Stimulated activated effector memory CD8-positive, alpha-beta T cell treated with anti-CD3 and anti-CD28 coated beads, Interleukin-12 subunit alpha, Interleukin-12 subunit beta, amount 100 ng/mL, for 72 hours (primary cell): ENCODE data around the gene AKR1C8.
A peak's percentile ranks its signal among the peaks of the same experiment; 100 is the strongest.
"Not testable (repeated sequence)": the region's sequence is repeated elsewhere in the genome, so short reads cannot be mapped to it uniquely, and the experiment has no call there.

Experiments used
- ATAC-seq: fragments of 150-1000 bp; cut with Tn5 transposase; 2 replicates; pipeline ENCODE4 v1.10.0; 2021
- DNase-seq, 2 donors: peaks; one replicate each; pipeline ENCODE4 v3.0.0; 2021 to 2022; ENCODE audit warnings: low spot score in 2 of 2
- H3K27ac Mint-ChIP-seq: one replicate; pipeline ENCODE4 v1.8.0; 2022; ENCODE audit warnings: mild to moderate bottlenecking, mixed read lengths
- H3K36me3 Mint-ChIP-seq: one replicate; pipeline ENCODE4 v1.8.0; 2022; ENCODE audit warnings: mild to moderate bottlenecking, mixed read lengths
- H3K4me1 Mint-ChIP-seq: one replicate; pipeline ENCODE4 v1.8.0; 2022; ENCODE audit warnings: mixed read lengths
- H3K4me3 Mint-ChIP-seq: one replicate; pipeline ENCODE4 v1.8.0; 2022; ENCODE audit warnings: mild to moderate bottlenecking, mixed read lengths
- H3K9me3 Mint-ChIP-seq: one replicate; pipeline ENCODE4 v1.8.0; 2022; ENCODE audit warnings: mixed read lengths

AKR1C8 gene

DNA sequence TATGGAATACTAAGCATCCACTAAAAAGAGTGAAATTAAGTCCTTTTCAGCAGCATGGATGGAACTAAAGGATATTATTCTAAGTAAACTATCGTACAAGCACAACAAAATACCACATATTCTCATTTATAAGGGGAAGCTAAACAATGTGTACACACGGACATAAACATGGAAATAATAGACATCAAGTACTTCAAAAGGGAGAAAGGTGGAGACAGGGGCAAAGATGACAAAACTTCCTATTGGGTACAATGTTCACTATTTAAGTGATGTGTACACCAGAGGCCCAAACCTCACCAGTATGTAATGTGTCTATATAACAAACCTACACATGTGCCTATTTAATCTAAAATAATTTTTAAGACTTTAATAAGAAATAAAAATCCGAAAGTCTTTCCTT lies 9.5 kb upstream of the AKR1C8 start:
- peaks cover 3% of the 10 kb centered on the region for H3K9me3 Mint-ChIP-seq
- no peak overlapping the region for H3K4me3 Mint-ChIP-seq
- no peak overlapping the region for H3K27ac Mint-ChIP-seq
- DNase-seq (no peak), ATAC-seq (no peak)
- H3K36me3 Mint-ChIP-seq, result no peaks in the 10 kb centered on the region
- H3K4me1 Mint-ChIP-seq, result no peaks in the 10 kb centered on the region

- no peak overlapping the region for H3K27ac Mint-ChIP-seq
- H3K4me1 Mint-ChIP-seq, result no peaks in the 10 kb centered on the region
- no peaks in the 10 kb centered on the region for H3K36me3 Mint-ChIP-seq
- H3K4me3 Mint-ChIP-seq, result no peak overlapping the region
- no peaks in the 10 kb centered on the region for H3K9me3 Mint-ChIP-seq
- DNase-seq, result no peak
- ATAC-seq, result no peak
Observed at GRCh38 chr10:5188358-5188757, 3.4 kb upstream of the AKR1C8 start.

DNA sequence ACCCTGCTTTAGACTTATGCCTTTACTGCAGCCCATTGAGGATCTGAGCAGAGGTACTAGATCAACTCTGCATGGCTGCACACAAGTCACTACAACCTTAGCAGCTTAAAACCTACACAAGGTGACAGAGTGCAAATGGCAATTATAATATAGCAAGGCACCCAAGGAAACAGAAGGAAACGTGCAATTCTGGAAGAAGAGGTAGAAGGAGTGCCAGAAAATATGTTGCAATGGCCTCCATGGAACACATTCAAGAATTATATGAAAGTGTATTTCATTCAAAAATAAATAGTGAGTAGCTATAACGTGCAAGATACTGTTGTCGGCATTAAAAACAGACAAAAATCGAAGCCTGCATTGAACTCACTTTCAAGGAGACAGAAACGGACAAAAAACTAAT lies 2.9 kb upstream of the AKR1C8 start:
- no peaks in the 10 kb centered on the region for H3K9me3 Mint-ChIP-seq
- no peaks in the 10 kb centered on the region for H3K36me3 Mint-ChIP-seq
- no peak overlapping the region for H3K4me3 Mint-ChIP-seq
- DNase-seq, result no peak
- no peaks in the 10 kb centered on the region for H3K4me1 Mint-ChIP-seq
- ATAC-seq, result no peak
- H3K27ac Mint-ChIP-seq, result no peak overlapping the region

DNA sequence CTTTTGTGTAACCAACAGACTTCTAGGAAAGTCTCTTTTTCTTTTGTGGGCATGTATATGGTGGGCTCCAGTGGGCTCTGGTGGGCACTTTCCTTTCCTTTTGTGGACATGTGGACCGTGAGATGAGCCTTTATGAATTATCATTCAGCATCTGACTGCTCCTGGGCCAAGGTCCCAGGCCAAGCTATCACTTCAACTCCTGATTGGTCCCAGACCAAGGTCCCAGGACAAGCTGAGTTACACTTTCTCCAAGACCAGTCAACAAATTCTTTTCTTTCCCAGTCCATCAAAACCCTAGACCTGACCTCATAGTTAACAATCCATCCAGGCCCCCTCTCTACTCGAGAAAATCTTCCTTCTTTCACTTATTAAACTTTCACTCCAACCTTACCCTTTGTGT lies 1.0 kb downstream of the AKR1C8 start:
- DNase-seq, result no peak
- no peak overlapping the region for H3K4me3 Mint-ChIP-seq
- no peak overlapping the region for H3K27ac Mint-ChIP-seq
- ATAC-seq, result no peak
- no peaks in the 10 kb centered on the region for H3K4me1 Mint-ChIP-seq
- H3K9me3 Mint-ChIP-seq, result peaks cover 3% of the 10 kb centered on the region
- H3K36me3 Mint-ChIP-seq, result no peaks in the 10 kb centered on the region

DNA sequence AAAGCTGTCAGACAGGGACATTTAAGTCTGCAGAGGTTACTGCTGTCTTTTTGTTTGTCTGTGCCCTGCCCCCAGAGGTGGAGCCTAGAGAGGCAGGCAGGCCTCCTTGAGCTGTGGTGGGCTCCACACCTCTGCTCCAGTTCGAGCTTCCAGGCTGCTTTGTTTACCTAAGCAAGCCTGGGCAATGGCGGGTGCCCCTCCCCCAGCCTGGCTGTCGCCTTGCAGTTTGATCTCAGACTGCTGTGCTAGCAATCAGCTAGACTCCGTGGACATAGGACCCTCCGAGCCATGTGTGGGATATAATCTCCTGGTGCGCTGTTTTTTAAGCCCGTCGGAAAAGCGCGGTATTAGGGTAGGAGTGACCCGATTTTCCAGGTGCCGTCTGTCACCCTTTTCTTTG lies 4.4 kb downstream of the AKR1C8 start:
- H3K4me1 Mint-ChIP-seq, ATAC-seq, DNase-seq, H3K9me3 Mint-ChIP-seq, H3K27ac Mint-ChIP-seq, H3K4me3 Mint-ChIP-seq, H3K36me3 Mint-ChIP-seq: not testable (repeated sequence)

DNA sequence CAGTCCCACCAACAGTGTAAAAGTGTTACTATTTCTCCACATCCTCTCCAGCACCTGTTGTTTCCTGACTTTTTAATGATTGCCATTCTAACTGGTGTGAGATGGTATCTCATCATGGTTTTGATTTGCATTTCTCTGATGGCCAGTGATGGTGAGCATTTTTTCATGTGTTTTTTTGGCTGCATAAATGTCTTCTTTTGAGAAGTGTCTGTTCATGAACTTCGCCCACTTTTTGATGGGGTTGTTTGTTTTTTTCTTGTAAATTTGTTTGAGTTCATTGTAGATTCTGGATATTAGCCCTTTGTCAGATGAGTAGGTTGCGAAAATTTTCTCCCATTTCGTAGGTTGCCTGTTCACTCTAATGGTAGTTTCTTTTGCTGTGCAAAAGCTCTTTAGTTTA lies 9.4 kb downstream of the AKR1C8 start:
- H3K36me3 Mint-ChIP-seq, DNase-seq, ATAC-seq, H3K9me3 Mint-ChIP-seq, H3K4me1 Mint-ChIP-seq, H3K4me3 Mint-ChIP-seq, H3K27ac Mint-ChIP-seq: not testable (repeated sequence)

DNA sequence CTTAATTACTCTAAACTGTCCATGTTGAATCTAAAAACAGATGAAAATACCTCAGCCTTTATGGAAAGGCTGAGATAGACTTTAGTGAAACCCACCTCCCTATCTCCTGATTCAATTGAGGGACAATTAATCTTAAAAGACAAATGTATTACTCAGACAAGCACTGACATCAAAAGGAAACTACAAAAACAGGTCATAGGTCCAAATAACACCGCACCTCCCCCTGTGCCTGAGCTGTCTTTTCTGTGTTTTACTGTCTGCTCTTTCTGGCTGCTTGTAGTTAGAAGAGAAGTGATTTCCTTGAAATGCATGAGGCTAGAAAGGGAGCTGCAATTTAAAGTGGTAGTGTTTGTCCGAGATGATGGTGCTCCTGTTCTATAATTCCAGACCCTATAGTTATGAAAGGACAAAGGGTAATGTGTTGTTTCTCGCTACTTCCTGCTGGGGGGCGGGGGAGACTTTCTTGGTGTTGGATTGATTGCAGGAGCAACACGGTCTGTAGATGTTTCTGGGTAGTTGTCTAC lies 16.0 kb downstream of the AKR1C8 start:
- DNase-seq, result no peak
- H3K27ac Mint-ChIP-seq, result no peak overlapping the region
- peaks cover 19% of the 10 kb centered on the region for H3K9me3 Mint-ChIP-seq
- peak overlapping the region; percentile 16 for H3K4me3 Mint-ChIP-seq
- no peaks in the 10 kb centered on the region for H3K36me3 Mint-ChIP-seq
- H3K4me1 Mint-ChIP-seq, result peaks cover 10% of the 10 kb centered on the region
- peak; percentile 84 for ATAC-seq

DNA sequence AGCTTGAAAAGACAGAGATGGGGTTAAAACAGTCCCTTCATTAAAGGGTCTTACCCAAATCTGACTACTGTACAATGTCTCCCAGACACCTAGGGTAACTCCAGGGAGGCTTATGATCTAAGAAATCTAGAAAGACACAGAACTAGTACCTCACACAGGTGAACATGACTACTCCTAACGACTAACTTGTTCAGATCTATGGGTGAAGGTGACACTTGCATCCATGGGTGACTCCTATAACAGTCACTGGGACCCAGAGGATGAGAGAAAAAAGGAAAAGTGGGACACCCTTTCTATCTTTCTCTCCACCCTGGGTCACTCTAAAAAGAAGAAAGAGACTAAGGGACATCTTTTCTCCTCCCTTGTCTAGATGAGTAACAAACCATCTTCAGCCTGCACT lies 19.2 kb downstream of the AKR1C8 start:
- no peak overlapping the region for H3K4me3 Mint-ChIP-seq
- H3K27ac Mint-ChIP-seq, result no peak overlapping the region
- no peak for ATAC-seq
- peaks cover 10% of the 10 kb centered on the region for H3K4me1 Mint-ChIP-seq
- DNase-seq, result no peak
- H3K36me3 Mint-ChIP-seq, result no peaks in the 10 kb centered on the region
- peaks cover 26% of the 10 kb centered on the region for H3K9me3 Mint-ChIP-seq

DNA sequence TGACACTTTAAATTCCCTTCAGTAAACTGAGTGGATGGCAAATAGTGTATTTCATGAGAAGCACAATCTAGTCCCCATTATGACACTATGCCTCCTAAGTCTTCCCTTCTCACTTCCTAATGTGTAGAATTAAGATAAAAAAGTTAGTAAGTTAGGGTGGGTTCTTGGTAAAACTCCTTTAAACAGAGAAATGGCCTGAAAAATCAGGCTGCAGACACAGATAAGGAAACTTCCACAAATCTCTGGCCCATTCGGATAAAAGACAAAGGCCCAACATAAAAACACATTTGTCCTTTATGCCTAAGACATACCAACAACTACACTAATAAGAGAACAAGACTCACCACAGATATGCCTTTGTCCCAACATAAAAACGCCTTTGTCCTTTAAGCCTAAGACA lies 21.5 kb downstream of the AKR1C8 start:
- Mint-ChIP-seq H3K9me3 (peaks cover 22% of the 10 kb centered on the region), H3K36me3 (no peaks in the 10 kb centered on the region), H3K4me3 (no peak overlapping the region)

GRCh38 chr10:5159126-5159525 lies 25.8 kb downstream of the AKR1C8 start:
- no peaks in the 10 kb centered on the region for H3K36me3 Mint-ChIP-seq
- DNase-seq (no peak), ATAC-seq (no peak)
- H3K9me3 Mint-ChIP-seq, result peaks cover 7% of the 10 kb centered on the region
- H3K4me3 Mint-ChIP-seq, result no peak overlapping the region
- H3K4me1 Mint-ChIP-seq, result no peaks in the 10 kb centered on the region
- H3K27ac Mint-ChIP-seq, result no peak overlapping the region

More for the DNA sequence above, 21.5 kb downstream of the AKR1C8 start:
- ATAC-seq (no peak), DNase-seq (no peak)
- Mint-ChIP-seq H3K4me1 (peaks cover 3% of the 10 kb centered on the region), H3K27ac (no peak overlapping the region)

DNA sequence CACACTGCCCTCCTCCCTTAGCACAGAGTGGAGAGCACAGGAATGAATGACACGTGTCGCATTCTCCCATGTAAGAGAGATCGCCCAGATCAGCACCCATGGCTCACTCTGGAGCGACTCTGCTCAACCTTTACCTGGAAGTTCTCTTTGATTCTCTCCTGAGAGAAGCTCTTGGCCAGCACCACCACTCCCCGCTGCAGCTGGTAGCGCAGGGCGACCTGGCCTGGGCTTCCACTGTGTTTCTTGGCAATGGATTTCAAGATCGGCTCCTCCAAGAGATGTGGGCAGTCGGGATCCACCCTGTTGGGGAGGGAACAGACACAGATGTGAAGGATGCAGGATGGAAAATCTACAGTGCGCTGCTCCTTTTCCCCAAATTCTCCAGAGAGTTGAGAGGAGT lies 27.4 kb downstream of the AKR1C8 start:
- no peak for DNase-seq
- ATAC-seq, result no peak
- no peaks in the 10 kb centered on the region for H3K36me3 Mint-ChIP-seq
- no peak overlapping the region for H3K27ac Mint-ChIP-seq
- no peak overlapping the region for H3K4me3 Mint-ChIP-seq
- H3K9me3 Mint-ChIP-seq, result peaks cover 2% of the 10 kb centered on the region
- H3K4me1 Mint-ChIP-seq, result no peaks in the 10 kb centered on the region

- DNase-seq (no peak), ATAC-seq (no peak)
- Mint-ChIP-seq H3K4me1 (no peaks in the 10 kb centered on the region), H3K27ac (no peak overlapping the region), H3K9me3 (no peaks in the 10 kb centered on the region), H3K36me3 (no peaks in the 10 kb centered on the region), H3K4me3 (no peak overlapping the region)
Observed at GRCh38 chr10:5155951-5156350, 29.0 kb downstream of the AKR1C8 start.

DNA sequence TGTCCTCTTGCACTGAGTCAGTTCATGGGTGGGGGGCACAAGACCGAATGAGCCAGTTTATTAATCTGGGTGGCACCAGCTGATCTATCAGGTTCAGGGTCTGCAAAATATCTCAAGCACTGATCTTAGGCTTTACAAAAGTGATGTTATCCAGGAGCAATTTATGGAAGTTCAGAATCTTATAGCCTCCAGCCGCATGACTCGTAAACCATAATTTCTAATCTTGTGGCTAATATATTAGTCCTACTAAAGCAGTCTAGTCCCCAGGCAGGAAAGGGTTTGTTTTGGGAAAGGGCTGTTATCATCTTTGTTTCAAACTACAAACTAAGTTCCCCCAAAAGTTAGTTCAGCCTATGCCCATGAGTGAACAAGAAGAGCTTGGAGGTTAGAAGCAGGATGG lies 33.9 kb downstream of the AKR1C8 start:
- Mint-ChIP-seq H3K4me1 (no peaks in the 10 kb centered on the region), H3K27ac (no peak overlapping the region), H3K4me3 (no peak overlapping the region), H3K9me3 (peaks cover 3% of the 10 kb centered on the region), H3K36me3 (no peaks in the 10 kb centered on the region)
- DNase-seq, result no peak
- no peak for ATAC-seq

DNA sequence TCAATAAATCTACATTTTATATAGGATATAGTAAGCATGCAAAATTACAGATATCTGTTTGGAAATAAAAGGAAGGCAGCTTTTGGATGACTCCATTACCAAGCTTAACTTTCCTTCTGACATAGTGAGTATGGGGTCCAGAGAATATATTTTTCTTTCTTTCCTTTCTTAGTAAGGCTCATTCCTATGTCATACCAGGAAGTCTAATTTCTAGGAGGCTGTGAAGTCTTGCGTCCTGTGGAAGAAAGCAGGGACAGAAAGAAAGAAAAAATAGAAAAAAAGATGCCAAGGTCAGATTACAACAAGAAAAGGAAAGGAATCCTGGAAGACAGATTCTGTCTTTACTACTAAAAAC lies 36.3 kb downstream of the AKR1C8 start:
- no peak overlapping the region for H3K27ac Mint-ChIP-seq
- H3K4me1 Mint-ChIP-seq, result no peaks in the 10 kb centered on the region
- no peaks in the 10 kb centered on the region for H3K36me3 Mint-ChIP-seq
- DNase-seq (no peak), ATAC-seq (no peak)
- no peak overlapping the region for H3K4me3 Mint-ChIP-seq
- peaks cover 3% of the 10 kb centered on the region for H3K9me3 Mint-ChIP-seq

- Mint-ChIP-seq H3K4me1 (no peaks in the 10 kb centered on the region), H3K36me3 (no peaks in the 10 kb centered on the region), H3K27ac (no peak overlapping the region), H3K4me3 (no peak overlapping the region), H3K9me3 (peaks cover 3% of the 10 kb centered on the region)
- no peak for DNase-seq
- ATAC-seq, result no peak
Observed at GRCh38 chr10:5147981-5148677, 36.8 kb downstream of the AKR1C8 start.

DNA sequence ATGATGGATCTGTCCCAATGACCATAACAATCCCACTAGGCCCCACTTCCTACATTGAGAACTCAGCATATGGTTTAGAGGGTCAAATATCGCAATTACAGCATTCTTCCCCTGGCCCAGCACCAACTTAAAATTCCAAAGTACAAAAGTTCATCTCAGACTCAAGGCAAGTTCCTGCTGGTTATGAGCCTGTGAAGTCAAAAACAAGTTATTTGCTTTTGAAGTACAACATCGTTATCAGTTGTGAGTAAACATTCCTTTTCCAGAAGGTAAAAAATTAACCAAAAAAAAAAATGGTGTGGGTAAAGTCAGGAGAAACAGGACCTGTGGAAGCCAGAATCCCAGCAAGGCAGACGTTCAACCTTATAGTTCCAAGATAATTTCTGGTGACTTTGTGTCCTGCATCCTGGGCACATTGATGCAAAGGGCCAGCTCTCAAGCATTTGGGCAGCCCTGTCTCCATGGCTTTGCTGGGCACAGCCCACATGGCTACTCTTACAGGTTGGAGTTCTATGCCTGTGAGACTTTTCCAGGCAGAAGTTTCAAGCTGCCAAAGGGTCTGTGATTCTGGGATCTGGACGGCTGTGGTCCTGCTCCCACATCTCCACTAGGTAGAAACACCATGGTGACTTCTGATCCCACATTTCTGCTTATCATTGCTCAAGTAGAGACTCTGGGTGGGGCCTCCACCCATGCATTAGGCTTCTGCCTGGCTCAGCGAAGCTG lies 37.5 kb downstream of the AKR1C8 start:
- no peak overlapping the region for H3K27ac Mint-ChIP-seq

More for the DNA sequence above, 37.5 kb downstream of the AKR1C8 start:
- ATAC-seq (no peak), DNase-seq (no peak)
- Mint-ChIP-seq H3K4me3 (no peak overlapping the region), H3K4me1 (no peaks in the 10 kb centered on the region), H3K9me3 (peaks cover 3% of the 10 kb centered on the region), H3K36me3 (no peaks in the 10 kb centered on the region)
